ENCODE measurements around the gene MME.

The MME gene

DNA sequence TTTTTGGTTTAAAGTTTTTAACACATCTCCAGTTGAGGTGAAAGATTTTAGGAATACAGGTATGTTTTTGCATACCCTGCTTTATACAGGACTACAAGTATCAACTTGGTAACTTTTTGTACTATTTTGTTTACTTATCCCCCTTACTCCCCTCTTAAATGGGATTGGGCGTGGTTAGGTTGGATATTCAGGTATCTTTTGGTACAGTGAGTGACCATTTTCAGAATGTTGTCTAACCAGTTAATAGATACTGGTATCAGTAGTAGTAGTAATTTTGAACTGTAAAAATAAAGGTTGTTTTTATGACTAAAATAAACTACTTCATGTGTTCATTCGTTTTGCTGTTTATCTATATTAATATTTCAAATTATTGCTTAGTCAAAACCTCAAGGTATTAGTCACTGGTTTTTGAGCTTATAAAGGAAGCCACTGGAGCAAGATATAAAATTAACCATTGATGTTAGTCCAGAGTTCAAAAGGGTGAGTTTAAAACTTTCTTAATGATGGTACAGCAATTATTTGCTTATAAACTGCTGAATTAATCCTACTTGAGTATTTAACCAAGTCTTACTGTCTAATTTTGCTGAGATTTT is 3.3 kb downstream of the MME start:
- Histone ChIP-seq H3K27me3 (ENCODE audit: control insufficient read depth, insufficient read depth, low read length) (peaks cover 7% of the 10 kb centered on the region), H3K4me3 (ENCODE audit: low read depth, low read length) (no peak overlapping the region), H3K36me3 (ENCODE audit: control insufficient read depth, insufficient read depth, low read length) (peaks cover 12% of the 10 kb centered on the region; the same call in 1 of the 2 replicates), H3K4me1 (ENCODE audit: control insufficient read depth, insufficient read depth, low read length) (peaks cover 12% of the 10 kb centered on the region; the same call in 1 of the 2 replicates), H3K9me3 (ENCODE audit: control insufficient read depth, insufficient read depth, low read length) (no peaks in the 10 kb centered on the region), H3K9ac (ENCODE audit: low read depth, low read length) (no peak overlapping the region), H3K27ac (ENCODE audit: low read depth, low read length) (no peak overlapping the region)

DNA sequence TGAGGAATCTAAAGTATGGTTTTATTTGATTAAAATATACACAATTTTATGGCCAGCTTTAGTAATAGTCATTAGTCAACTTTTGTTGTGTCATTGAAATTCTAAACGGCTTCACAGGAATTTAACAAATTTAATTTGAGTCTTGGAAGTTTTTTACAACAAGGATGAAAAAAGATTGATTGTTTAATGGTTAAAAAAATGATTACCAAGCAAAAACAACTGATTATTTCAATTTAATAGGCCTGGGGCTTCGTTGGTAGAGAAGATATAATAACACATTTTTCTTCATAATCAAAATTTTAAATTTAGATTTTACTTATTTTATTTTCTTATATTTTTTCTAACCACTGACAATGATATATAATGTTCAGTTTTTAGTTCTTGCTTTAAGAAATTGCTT is 4.4 kb downstream of the MME start:
- H3K36me3 ChIP-seq (ENCODE audit: control insufficient read depth, insufficient read depth, low read length): peaks cover 12% of the 10 kb centered on the region; the same call in 1 of the 2 replicates

DNA sequence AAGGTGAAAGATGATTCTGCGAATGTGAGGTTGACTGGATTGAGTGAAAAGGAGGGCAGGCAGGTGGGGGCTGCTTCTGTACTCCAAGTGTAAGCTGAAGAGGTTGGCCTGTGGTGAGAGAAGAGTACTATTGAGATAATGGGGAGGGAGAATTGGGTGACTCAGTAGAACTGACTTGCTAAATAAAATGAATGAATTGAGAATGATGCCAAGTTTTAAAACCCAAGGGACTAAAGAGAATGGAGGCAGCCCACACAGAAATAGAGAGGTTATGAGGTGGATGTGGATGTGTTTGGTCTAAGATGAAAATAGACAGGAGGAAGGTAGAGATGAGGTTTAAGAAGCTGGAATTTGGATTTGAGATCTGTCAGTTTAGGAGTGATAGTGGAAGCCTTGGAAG is 5.9 kb downstream of the MME start:
- Histone ChIP-seq H3K4me3 (ENCODE audit: low read depth, low read length) (no peak overlapping the region), H3K27me3 (ENCODE audit: control insufficient read depth, insufficient read depth, low read length) (no peaks in the 10 kb centered on the region), H3K9ac (ENCODE audit: low read depth, low read length) (no peak overlapping the region), H3K36me3 (ENCODE audit: control insufficient read depth, insufficient read depth, low read length) (peaks cover 16% of the 10 kb centered on the region), H3K4me1 (ENCODE audit: control insufficient read depth, insufficient read depth, low read length) (peaks cover 7% of the 10 kb centered on the region; the same call in 1 of the 2 replicates), H3K27ac (ENCODE audit: low read depth, low read length) (no peak overlapping the region), H3K9me3 (ENCODE audit: control insufficient read depth, insufficient read depth, low read length) (no peaks in the 10 kb centered on the region)

More for the DNA sequence above, 4.4 kb downstream of the MME start:
- Histone ChIP-seq H3K4me1 (ENCODE audit: control insufficient read depth, insufficient read depth, low read length) (peaks cover 8% of the 10 kb centered on the region; the same call in 1 of the 2 replicates), H3K9ac (ENCODE audit: low read depth, low read length) (no peak overlapping the region), H3K27ac (ENCODE audit: low read depth, low read length) (no peak overlapping the region), H3K4me3 (ENCODE audit: low read depth, low read length) (no peak overlapping the region), H3K9me3 (ENCODE audit: control insufficient read depth, insufficient read depth, low read length) (no peaks in the 10 kb centered on the region), H3K27me3 (ENCODE audit: control insufficient read depth, insufficient read depth, low read length) (no peaks in the 10 kb centered on the region)

DNA sequence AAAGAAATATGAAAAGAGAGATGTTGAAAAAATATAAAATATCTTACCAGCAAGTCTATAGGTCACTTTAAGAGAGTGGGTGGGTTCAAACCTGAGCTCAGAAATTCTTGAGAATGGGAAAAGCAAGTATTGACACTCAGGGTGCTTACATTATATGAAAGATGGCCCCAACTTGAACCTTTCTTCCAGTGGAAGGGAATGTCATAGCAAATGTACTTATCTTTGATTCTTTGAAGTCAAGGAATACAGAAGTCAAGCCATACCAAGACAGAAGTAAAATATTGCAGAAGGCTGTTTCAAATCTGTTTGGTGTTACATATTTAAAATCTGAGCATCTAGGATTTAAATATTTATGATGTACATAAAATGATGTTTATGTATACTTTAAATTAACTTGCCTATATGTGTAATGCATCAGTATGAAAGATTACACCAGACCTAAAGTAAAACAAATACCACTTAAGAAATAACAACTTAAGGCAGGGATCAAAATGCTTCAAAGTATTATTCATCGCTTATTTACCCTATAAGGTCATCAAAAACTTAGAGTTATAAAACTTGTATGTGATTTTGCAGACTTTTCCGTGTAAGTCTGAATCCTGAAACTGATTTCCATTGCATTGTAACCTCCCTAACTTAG is 8.7 kb downstream of the MME start:
- no peak overlapping the region for H3K9ac ChIP-seq (ENCODE audit: low read depth, low read length)
- no peak overlapping the region for H3K4me3 ChIP-seq (ENCODE audit: low read depth, low read length)
- no peaks in the 10 kb centered on the region for H3K27me3 ChIP-seq (ENCODE audit: control insufficient read depth, insufficient read depth, low read length)
- H3K36me3 ChIP-seq (ENCODE audit: control insufficient read depth, insufficient read depth, low read length): peaks cover 16% of the 10 kb centered on the region
- no peak overlapping the region for H3K27ac ChIP-seq (ENCODE audit: low read depth, low read length)
- no peaks in the 10 kb centered on the region for H3K9me3 ChIP-seq (ENCODE audit: control insufficient read depth, insufficient read depth, low read length)
- no peaks in the 10 kb centered on the region for H3K4me1 ChIP-seq (ENCODE audit: control insufficient read depth, insufficient read depth, low read length)

- Histone ChIP-seq H3K4me3 (ENCODE audit: low read depth, low read length) (no peak overlapping the region), H3K27me3 (ENCODE audit: control insufficient read depth, insufficient read depth, low read length) (no peaks in the 10 kb centered on the region), H3K27ac (ENCODE audit: low read depth, low read length) (no peak overlapping the region), H3K9ac (ENCODE audit: low read depth, low read length) (no peak overlapping the region), H3K36me3 (ENCODE audit: control insufficient read depth, insufficient read depth, low read length) (peaks cover 11% of the 10 kb centered on the region), H3K9me3 (ENCODE audit: control insufficient read depth, insufficient read depth, low read length) (no peaks in the 10 kb centered on the region), H3K4me1 (ENCODE audit: control insufficient read depth, insufficient read depth, low read length) (no peaks in the 10 kb centered on the region)
Measured at GRCh38 chr3:155089495-155089894, 9.4 kb downstream of the MME start.

- Histone ChIP-seq H3K27ac (ENCODE audit: low read depth, low read length) (no peak overlapping the region), H3K27me3 (ENCODE audit: control insufficient read depth, insufficient read depth, low read length) (no peaks in the 10 kb centered on the region), H3K4me1 (ENCODE audit: control insufficient read depth, insufficient read depth, low read length) (no peaks in the 10 kb centered on the region), H3K36me3 (ENCODE audit: control insufficient read depth, insufficient read depth, low read length) (peaks cover 5% of the 10 kb centered on the region; the same call in 1 of the 2 replicates), H3K9ac (ENCODE audit: low read depth, low read length) (no peak overlapping the region), H3K9me3 (ENCODE audit: control insufficient read depth, insufficient read depth, low read length) (no peaks in the 10 kb centered on the region), H3K4me3 (ENCODE audit: low read depth, low read length) (no peak overlapping the region)
Measured at GRCh38 chr3:155093261-155093660, 13.1 kb downstream of the MME start.

DNA sequence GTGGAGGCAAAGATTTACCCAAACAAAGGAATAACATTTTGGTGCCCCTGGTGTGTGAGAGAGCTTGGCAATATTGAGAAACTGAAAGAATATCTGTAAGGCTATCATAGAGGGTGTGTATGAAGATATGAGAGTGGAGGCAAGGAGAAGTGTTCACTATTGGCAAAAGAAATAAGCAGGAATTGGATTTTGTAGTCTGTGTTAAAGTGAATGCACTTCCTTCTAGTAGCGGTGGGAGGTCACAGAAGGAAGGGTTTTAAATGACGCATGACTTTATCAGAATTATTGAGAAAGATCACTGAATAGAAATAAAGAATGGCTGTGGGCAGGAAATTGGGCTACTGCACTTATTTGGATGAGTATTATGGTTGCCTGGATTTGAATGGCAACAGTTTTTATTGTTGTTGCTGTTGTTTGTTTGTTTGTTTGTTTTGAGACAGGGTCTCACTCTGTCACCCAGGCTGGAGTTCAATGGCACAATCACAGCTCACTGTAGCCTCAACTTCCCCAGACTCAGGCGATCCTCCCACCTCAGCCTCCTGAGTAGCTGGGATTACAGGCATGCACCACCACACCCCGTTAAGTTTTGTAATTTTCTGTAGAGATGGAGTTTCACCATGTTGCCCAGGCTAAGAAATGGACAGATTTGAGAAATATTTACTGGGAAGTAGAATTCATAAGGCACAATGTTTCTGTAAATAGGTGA is 16.3 kb downstream of the MME start:
- no peak overlapping the region for H3K9ac ChIP-seq (ENCODE audit: low read depth, low read length)
- H3K9me3 ChIP-seq (ENCODE audit: control insufficient read depth, insufficient read depth, low read length): no peaks in the 10 kb centered on the region
- no peaks in the 10 kb centered on the region for H3K36me3 ChIP-seq (ENCODE audit: control insufficient read depth, insufficient read depth, low read length)
- H3K27ac ChIP-seq (ENCODE audit: low read depth, low read length): no peak overlapping the region
- no peaks in the 10 kb centered on the region for H3K27me3 ChIP-seq (ENCODE audit: control insufficient read depth, insufficient read depth, low read length)
- H3K4me1 ChIP-seq (ENCODE audit: control insufficient read depth, insufficient read depth, low read length): no peaks in the 10 kb centered on the region
- H3K4me3 ChIP-seq (ENCODE audit: low read depth, low read length): no peak overlapping the region

- Histone ChIP-seq H3K9ac (ENCODE audit: low read depth, low read length) (no peak overlapping the region), H3K4me3 (ENCODE audit: low read depth, low read length) (no peak overlapping the region), H3K4me1 (ENCODE audit: control insufficient read depth, insufficient read depth, low read length) (no peaks in the 10 kb centered on the region), H3K36me3 (ENCODE audit: control insufficient read depth, insufficient read depth, low read length) (no peaks in the 10 kb centered on the region), H3K27me3 (ENCODE audit: control insufficient read depth, insufficient read depth, low read length) (no peaks in the 10 kb centered on the region), H3K9me3 (ENCODE audit: control insufficient read depth, insufficient read depth, low read length) (no peaks in the 10 kb centered on the region), H3K27ac (ENCODE audit: low read depth, low read length) (no peak overlapping the region)
Measured at GRCh38 chr3:155097009-155097349, 16.9 kb downstream of the MME start.

GRCh38 chr3:155101398-155101797 is 21.3 kb downstream of the MME start:
- 0 out of 2 replicates have a peak, but pooled peaks cover 5% of the 10 kb centered on the region for H3K4me1 ChIP-seq (ENCODE audit: control insufficient read depth, insufficient read depth, low read length)
- H3K9ac ChIP-seq (ENCODE audit: low read depth, low read length): no peak overlapping the region
- H3K9me3 ChIP-seq (ENCODE audit: control insufficient read depth, insufficient read depth, low read length): no peaks in the 10 kb centered on the region
- H3K4me3 ChIP-seq (ENCODE audit: low read depth, low read length): no peak overlapping the region
- no peak overlapping the region for H3K27ac ChIP-seq (ENCODE audit: low read depth, low read length)
- H3K27me3 ChIP-seq (ENCODE audit: control insufficient read depth, insufficient read depth, low read length): no peaks in the 10 kb centered on the region
- H3K36me3 ChIP-seq (ENCODE audit: control insufficient read depth, insufficient read depth, low read length): no peaks in the 10 kb centered on the region

GRCh38 chr3:155102329-155102728 is 22.2 kb downstream of the MME start:
- Histone ChIP-seq H3K9ac (ENCODE audit: low read depth, low read length) (no peak overlapping the region), H3K36me3 (ENCODE audit: control insufficient read depth, insufficient read depth, low read length) (no peaks in the 10 kb centered on the region), H3K27ac (ENCODE audit: low read depth, low read length) (no peak overlapping the region), H3K27me3 (ENCODE audit: control insufficient read depth, insufficient read depth, low read length) (no peaks in the 10 kb centered on the region), H3K4me3 (ENCODE audit: low read depth, low read length) (no peak overlapping the region), H3K4me1 (ENCODE audit: control insufficient read depth, insufficient read depth, low read length) (0 out of 2 replicates have a peak, but pooled peaks cover 5% of the 10 kb centered on the region), H3K9me3 (ENCODE audit: control insufficient read depth, insufficient read depth, low read length) (no peaks in the 10 kb centered on the region)

- Histone ChIP-seq H3K9me3 (ENCODE audit: control insufficient read depth, insufficient read depth, low read length) (no peaks in the 10 kb centered on the region), H3K27me3 (ENCODE audit: control insufficient read depth, insufficient read depth, low read length) (no peaks in the 10 kb centered on the region), H3K4me1 (ENCODE audit: control insufficient read depth, insufficient read depth, low read length) (0 out of 2 replicates have a peak, but pooled peaks cover 5% of the 10 kb centered on the region), H3K9ac (ENCODE audit: low read depth, low read length) (no peak overlapping the region), H3K27ac (ENCODE audit: low read depth, low read length) (no peak overlapping the region), H3K4me3 (ENCODE audit: low read depth, low read length) (no peak overlapping the region), H3K36me3 (ENCODE audit: control insufficient read depth, insufficient read depth, low read length) (no peaks in the 10 kb centered on the region)
Measured at GRCh38 chr3:155103686-155104085, 23.6 kb downstream of the MME start.

Measured in HUES48 (cell line).